NB4 (cell line): Measurements from ENCODE around the gene ZC3H8.

ENCODE experiments used
- DNase-seq: peaks from one replicate; pipeline ENCODE4 v3.0.0; 2010; ENCODE audit warnings: low read depth
- H3K4me3 ChIP-seq: one replicate; pipeline ENCODE4 v1.5.1; 2011; ENCODE audit warnings: mild to moderate bottlenecking, low read depth, low read length, moderate library complexity
- MYC ChIP-seq: IDR thresholded peaks from 2 replicates; pipeline ENCODE4 v1.6.1; 2011; ENCODE audit warnings: low read depth, low read length
- POLR2A ChIP-seq: IDR thresholded peaks from 2 replicates; pipeline ENCODE4 v1.6.1; 2011; ENCODE audit warnings: mild to moderate bottlenecking; ENCODE audit not compliant: insufficient read length; ENCODE audit errors: extremely low read depth
- TF ChIP-seq, protein P1 (sequence below): IDR thresholded peaks from one replicate; pipeline ENCODE4 v1.5.1; 2012; ENCODE audit warnings: low read depth, low read length
- TF ChIP-seq, protein P2 (sequence below): IDR thresholded peaks from 2 replicates; pipeline ENCODE4 v1.6.1; 2011; ENCODE audit warnings: low read depth, low read length

Gene ZC3H8

DNA sequence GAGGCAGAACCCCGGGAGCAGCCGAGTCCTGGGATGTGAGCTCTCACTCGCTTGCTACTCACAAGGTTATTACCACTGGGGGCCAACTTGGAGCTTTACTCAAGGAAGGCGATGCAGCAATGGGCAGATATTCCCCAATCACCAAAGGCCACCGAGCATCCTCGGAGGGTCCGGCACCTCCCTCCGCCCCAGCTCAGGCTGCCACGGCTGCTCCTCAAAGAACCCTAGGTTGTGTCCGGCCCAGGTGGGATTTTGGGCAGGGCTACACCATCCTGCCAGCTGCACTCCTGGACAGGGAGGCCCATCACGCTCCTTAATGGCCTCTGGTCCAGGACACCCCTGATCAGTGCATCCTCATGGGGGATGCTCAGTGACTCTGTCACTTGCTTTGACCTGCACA lies 91.9 kb downstream of the ZC3H8 start:
- no peak for DNase-seq
- TF ChIP-seq MYC, result no peak
- TF ChIP-seq POLR2A, result no peak
- TF ChIP-seq, protein P1, sequence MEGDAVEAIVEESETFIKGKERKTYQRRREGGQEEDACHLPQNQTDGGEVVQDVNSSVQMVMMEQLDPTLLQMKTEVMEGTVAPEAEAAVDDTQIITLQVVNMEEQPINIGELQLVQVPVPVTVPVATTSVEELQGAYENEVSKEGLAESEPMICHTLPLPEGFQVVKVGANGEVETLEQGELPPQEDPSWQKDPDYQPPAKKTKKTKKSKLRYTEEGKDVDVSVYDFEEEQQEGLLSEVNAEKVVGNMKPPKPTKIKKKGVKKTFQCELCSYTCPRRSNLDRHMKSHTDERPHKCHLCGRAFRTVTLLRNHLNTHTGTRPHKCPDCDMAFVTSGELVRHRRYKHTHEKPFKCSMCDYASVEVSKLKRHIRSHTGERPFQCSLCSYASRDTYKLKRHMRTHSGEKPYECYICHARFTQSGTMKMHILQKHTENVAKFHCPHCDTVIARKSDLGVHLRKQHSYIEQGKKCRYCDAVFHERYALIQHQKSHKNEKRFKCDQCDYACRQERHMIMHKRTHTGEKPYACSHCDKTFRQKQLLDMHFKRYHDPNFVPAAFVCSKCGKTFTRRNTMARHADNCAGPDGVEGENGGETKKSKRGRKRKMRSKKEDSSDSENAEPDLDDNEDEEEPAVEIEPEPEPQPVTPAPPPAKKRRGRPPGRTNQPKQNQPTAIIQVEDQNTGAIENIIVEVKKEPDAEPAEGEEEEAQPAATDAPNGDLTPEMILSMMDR, result no peak
- TF ChIP-seq, protein P2, sequence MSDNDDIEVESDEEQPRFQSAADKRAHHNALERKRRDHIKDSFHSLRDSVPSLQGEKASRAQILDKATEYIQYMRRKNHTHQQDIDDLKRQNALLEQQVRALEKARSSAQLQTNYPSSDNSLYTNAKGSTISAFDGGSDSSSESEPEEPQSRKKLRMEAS, result no peak
- H3K4me3 ChIP-seq, result no peak overlapping the region

DNA sequence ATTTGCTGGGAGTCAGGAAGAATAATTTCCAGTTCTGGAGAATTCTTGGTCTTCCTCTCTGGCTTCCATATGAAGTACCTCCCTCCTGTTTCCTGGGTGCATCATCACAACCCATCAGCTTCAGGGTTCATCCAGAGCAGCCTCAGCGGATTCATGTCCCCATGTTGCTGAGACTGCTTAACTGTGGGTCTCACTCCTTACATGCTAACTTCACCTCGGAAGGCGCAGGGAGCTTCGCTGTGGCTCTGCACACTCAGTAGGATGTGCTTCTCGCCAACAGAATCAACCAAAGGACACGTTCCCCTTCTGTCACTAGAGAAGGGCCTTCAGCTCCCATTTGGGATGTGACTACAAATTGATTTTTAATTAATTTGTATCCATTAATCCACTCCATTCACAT lies 92.5 kb downstream of the ZC3H8 start:
- DNase-seq, result no peak
- no peak overlapping the region for H3K4me3 ChIP-seq
- no peak for TF ChIP-seq POLR2A
- TF ChIP-seq, protein P2, result no peak
- TF ChIP-seq, protein P1, result no peak
- TF ChIP-seq MYC, result no peak
